HepG2 (cell line): ENCODE results near the gene POLR3K. TPM values are rescaled to one million over a fixed set of nuclear protein-coding genes. Genes with fewer than 3 reads are reported as not detected.

Experiments used
- ARNT ChIP-seq: fragments of 450-650 bp; IDR thresholded peaks from 2 replicates; pipeline ENCODE4 v1.6.1; 2017
- CHD2 ChIP-seq: IDR thresholded peaks from 2 replicates; pipeline ENCODE4 v1.6.1; 2011; ENCODE audit warnings: low read depth, low read length, improper control_type of control experiment
- ELK4 ChIP-seq: sonication (generic); formaldehyde crosslinking; IDR thresholded peaks from 2 replicates; pipeline ENCODE4 v1.9.0; 2021; ENCODE audit warnings: missing genetic modification reagents, borderline replicate concordance
- GPN1 ChIP-seq: sonication (generic); formaldehyde crosslinking; IDR thresholded peaks from 2 replicates; pipeline ENCODE4 v1.5.1; 2020; ENCODE audit warnings: missing genetic modification reagents, borderline replicate concordance
- GZF1 ChIP-seq: sonication (generic); formaldehyde crosslinking; IDR thresholded peaks from 2 replicates; pipeline ENCODE4 v1.5.1; 2020; ENCODE audit warnings: mild to moderate bottlenecking, missing genetic modification reagents
- HMGXB4 ChIP-seq, 2 experiments: sonication (generic) in 1 of 2; formaldehyde crosslinking in 1 of 2; IDR thresholded peaks; 2 replicates each; pipeline versions ENCODE4 v1.4.0 to v1.6.1; 2018 to 2020; ENCODE audit warnings: missing genetic modification reagents in 2 of 2, borderline replicate concordance in 1 of 2, low read depth in 1 of 2, mild to moderate bottlenecking in 1 of 2, missing biosample characterization in 1 of 2
- JDP2 ChIP-seq: sonication (generic); formaldehyde crosslinking; IDR thresholded peaks from 2 replicates; pipeline ENCODE4 v1.8.1; 2022; ENCODE audit warnings: missing genetic modification reagents, borderline replicate concordance
- NFATC3 ChIP-seq: sonication (generic); formaldehyde crosslinking; IDR thresholded peaks from 2 replicates; pipeline ENCODE4 v1.5.1; 2020; ENCODE audit warnings: mild to moderate bottlenecking, missing genetic modification reagents
- NONO ChIP-seq, 2 experiments: fragments of 450-650 bp in 1 of 2; sonication (generic) in 1 of 2; formaldehyde crosslinking in 1 of 2; IDR thresholded peaks in 1 of 2; conservative IDR thresholded peaks in 1 of 2; 2 replicates each; pipeline versions ENCODE4 v1.6.1 to v1.8.0; 2017 to 2022; ENCODE audit warnings: mild to moderate bottlenecking in 1 of 2, missing genetic modification reagents in 1 of 2, moderate library complexity in 1 of 2
- ZNF142 ChIP-seq: sonication (generic); formaldehyde crosslinking; IDR thresholded peaks from 2 replicates; pipeline ENCODE4 v1.4.0; 2020; ENCODE audit warnings: missing genetic modification reagents
- ZNF296 ChIP-seq: sonication (generic); formaldehyde crosslinking; conservative IDR thresholded peaks from 2 replicates; pipeline ENCODE4 v1.5.0; 2020; ENCODE audit warnings: mild to moderate bottlenecking, missing genetic modification reagents
- ZNF878 ChIP-seq: sonication (generic); formaldehyde crosslinking; IDR thresholded peaks from 2 replicates; pipeline ENCODE4 v1.8.1; 2023; ENCODE audit warnings: mild to moderate bottlenecking, missing genetic modification reagents, moderate library complexity
- polyA plus RNA-seq, 8 experiments: library from polyadenylated mRNA; depleted of rRNA in 3 of 8; stranded (reverse) in 7 of 8; unstranded in 1 of 8; fragments of >200 nt; fragmentation: Illumina TruSeq in 4 of 8; extraction: Trizol in 4 of 8; gene quantifications; 2 replicates each; pipeline versions ENCODE4 v1.2.1 to v1.2.3, GENCODE V29; 2011 to 2016; ENCODE audit warnings: low read depth in 4 of 8, missing spikeins in 1 of 8, mixed read lengths in 1 of 8; ENCODE audit not compliant: insufficient read depth in 1 of 8
- total RNA-seq, 5 experiments: library from RNA; depleted of rRNA; stranded (reverse); fragments of >200 nt; fragmentation: Illumina TruSeq; extraction: Trizol; gene quantifications; 2 replicates each; pipeline ENCODE4 v1.2.3, GENCODE V29; 2016; ENCODE audit warnings: low read depth in 1 of 5
- TF ChIP-seq, protein P1 (sequence below): sonication (generic); formaldehyde crosslinking; IDR thresholded peaks from 2 replicates; pipeline ENCODE4 v1.4.0; 2020; ENCODE audit warnings: missing genetic modification reagents, mild to moderate bottlenecking, borderline replicate concordance

POLR3K gene
- total and polyA plus RNA-seq, 2 of the 13 experiments (the other 11 are each of a cell fraction or from before 2014, with no cell fraction given): 14.8 to 18.8 TPM

- TF ChIP-seq CHD2 (no peak), NFATC3 (CRISPR knock-in tag) (peak; percentile 55; the same call in 1 of the 2 replicates), ARNT (no peak), JDP2 (CRISPR knock-in tag) (no peak), HMGXB4 (CRISPR knock-in tag; IDR thresholded peaks at IDR 0.05; ENCODE audit: borderline replicate concordance in 1 of 2, low read depth in 1 of 2) (no peak; a peak in 1 of 4 replicates), GZF1 (CRISPR knock-in tag) (peak; percentile 61; the same call in 1 of the 2 replicates), NONO (IDR thresholded peaks at IDR 0.05) (no peak), NONO (CRISPR knock-in tag; conservative IDR thresholded peaks at IDR 0.05) (no peak), ELK4 (CRISPR knock-in tag) (no peak), GPN1 (no peak), ZNF878 (no peak), ZNF296 (no peak), ZNF142 (no peak)
- TF ChIP-seq, protein P1, sequence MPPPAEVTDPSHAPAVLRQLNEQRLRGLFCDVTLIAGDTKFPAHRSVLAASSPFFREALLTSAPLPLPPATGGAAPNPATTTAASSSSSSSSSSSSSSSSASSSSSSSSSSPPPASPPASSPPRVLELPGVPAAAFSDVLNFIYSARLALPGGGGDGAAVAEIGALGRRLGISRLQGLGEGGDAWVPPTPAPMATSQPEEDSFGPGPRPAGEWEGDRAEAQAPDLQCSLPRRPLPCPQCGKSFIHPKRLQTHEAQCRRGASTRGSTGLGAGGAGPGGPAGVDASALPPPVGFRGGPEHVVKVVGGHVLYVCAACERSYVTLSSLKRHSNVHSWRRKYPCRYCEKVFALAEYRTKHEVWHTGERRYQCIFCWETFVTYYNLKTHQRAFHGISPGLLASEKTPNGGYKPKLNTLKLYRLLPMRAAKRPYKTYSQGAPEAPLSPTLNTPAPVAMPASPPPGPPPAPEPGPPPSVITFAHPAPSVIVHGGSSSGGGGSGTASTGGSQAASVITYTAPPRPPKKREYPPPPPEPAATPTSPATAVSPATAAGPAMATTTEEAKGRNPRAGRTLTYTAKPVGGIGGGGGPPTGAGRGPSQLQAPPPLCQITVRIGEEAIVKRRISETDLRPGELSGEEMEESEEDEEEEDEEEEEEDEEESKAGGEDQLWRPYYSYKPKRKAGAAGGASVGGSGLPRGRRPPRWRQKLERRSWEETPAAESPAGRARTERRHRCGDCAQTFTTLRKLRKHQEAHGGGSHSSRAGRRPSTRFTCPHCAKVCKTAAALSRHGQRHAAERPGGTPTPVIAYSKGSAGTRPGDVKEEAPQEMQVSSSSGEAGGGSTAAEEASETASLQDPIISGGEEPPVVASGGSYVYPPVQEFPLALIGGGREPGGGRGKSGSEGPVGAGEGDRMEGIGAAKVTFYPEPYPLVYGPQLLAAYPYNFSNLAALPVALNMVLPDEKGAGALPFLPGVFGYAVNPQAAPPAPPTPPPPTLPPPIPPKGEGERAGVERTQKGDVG: no peak
Observed at GRCh38 chr16:76535-77272, 23.3 kb upstream of the POLR3K start (continued).
